ENCODE measurements around the gene ANKRD52.

The ANKRD52 gene

DNA sequence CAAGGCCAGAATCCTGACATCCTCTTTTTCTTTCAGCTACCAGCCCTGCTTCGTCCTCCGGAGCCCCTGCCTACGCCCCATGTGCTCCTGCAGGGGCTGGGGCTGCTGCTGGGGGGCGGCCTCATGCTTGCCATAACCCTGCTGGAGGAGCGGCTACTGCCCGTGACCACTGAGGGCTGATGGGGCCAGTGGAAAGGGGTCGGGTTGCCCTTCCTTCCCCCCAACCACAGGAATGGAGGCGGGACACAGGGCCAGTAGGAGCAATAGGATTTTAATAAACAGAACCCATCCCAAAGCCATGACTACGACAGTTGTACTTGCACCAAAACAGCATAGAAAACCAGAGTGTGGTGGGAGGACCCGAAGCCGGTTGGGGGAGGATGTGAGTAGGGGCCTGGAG, 20.6 kb downstream of the ANKRD52 start:
- DNase-seq: no peak

DNA sequence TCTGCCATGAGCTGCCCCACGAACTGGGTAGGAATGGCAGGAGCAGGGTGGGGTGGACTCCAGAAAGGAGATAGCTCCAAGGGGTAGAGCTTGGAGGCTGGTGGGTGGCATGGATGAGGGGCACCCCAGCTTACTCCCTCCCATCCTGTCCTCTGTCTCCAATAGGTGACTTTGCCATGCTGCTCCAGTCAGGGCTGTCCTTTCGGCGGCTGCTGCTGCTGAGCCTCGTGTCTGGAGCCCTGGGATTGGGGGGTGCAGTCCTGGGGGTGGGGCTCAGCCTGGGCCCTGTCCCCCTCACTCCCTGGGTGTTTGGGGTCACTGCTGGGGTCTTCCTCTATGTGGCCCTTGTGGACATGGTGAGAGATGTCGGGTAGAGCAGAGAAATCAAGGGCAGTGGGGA, 21.2 kb downstream of the ANKRD52 start:
- DNase-seq: no peak

DNA sequence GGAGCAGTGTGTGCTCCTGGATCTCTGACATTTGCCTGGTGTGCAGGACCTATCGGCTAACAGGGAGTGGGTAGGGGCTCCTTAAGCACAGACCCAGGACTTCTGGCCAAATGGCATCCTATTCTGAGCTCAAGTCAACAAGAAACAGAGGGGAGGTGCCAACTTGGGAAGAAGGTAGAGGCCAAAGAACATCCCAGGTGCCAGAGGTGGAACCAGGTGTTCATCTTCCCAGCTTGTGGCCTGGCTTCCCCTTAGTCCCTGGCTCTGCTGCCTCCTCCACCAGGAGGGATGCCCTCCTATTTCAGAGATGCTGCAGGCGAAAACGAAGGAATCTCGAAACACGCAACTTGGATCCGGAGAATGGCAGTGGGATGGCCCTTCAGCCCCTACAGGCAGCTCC, 22.1 kb downstream of the ANKRD52 start:
- no peak for DNase-seq

DNA sequence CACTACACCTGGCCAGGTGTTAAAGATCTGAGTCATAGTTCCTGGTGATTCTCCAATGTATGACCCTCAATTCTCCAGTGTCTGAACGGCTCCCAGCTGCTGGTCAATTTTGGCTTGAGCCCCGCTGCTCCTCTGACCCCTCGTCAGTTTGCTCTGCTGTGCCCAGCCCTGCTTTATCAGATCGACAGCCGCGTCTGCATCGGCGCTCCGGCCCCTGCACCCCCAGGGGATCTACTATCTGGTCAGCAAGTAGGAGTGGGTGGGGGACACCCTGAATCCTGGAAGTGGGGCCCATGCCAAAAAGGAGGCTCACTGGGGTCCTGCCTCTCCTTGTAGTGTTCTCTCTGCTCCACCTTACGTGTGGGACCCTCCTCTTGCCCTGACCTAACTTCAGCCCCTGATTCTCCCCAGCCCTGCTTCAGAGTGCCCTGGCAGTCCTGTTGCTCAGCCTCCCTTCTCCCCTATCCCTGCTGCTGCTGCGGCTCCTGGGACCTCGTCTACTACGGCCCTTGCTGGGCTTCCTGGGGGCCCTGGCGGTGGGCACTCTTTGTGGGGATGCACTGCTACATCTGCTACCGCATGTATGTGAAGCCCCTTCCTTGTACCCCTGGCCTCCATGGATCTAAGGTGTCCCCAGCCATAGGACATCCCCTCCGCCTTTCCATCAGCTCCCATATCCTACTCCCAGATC, 23.3 kb downstream of the ANKRD52 start:
- no peak for DNase-seq

DNA sequence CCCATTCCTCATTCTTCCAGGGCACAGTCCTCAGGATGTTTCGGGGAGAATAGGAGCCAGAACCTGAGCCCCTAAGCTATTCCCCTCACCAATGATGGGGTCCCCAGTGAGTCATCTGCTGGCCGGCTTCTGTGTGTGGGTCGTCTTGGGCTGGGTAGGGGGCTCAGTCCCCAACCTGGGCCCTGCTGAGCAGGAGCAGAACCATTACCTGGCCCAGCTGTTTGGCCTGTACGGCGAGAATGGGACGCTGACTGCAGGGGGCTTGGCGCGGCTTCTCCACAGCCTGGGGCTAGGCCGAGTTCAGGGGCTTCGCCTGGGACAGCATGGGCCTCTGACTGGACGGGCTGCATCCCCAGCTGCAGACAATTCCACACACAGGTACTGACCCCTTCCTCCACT, 27.0 kb downstream of the ANKRD52 start:
- DNase-seq: no peak

DNA sequence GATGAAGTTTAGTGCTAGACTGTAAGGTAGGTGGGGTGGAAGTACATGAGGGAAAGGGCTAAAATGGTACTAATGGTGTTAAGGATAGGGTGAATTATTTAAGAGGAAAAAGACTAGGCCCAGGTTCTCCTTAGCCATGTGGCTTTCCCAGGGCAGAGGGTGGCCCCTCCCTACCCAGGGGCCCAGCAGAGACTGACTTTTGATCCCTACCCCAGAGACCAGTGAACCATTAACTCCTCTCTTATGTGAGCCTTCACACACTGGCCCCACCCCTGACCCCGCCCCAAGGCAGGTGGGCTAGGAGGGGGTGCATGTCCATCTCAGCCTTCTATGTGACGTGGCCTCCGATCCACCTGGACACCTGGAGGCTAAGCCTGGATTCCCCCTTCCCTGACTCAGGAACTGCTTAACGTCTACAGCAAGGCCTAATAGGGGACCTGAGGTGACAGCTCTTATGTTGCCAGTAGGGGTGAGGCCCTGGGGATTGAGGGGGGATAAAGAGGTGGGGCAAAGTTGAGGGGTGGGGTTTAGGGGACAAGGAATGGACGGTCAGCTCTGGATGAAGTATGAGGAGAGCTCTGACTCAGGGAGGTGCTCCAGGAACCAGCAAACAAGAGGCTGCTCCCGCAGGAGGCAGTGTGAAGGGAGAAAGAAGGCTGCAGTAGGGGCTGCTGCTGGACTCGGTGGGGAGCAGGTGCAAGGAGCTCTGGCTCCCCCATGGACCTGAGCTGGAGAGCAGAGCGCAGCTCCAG, 27.6 kb downstream of the ANKRD52 start:
- DNase-seq: no peak

DNA sequence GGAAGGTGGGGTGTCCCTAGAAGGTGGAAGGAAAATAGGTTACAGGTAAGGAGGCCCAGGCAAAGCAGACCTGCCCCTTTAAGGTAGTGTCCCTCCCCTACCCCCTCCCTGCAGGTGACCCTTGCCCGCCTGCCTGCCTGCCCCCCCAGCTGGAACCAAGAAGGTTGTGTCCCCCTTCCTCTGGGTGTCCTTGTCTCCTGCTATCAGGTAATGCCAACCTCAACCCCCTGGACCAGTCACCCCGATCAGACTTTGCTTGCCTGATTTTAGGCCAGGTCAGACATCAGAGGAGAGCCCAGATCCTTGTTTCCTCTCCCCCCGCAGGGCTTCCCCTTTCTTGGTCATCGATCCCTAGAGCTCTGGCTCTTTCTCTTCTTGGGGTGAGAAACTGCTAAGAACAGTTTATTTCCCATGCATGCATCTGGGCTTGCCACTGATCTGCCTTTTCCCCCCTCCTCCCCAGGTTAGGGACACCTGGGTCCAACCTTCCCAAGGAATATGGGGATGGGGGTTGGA, 28.2 kb downstream of the ANKRD52 start, which contains the start of gene SLC39A5:
TSS of gene SLC39A5 (plus strand) at position 136 of the 516 bp plus-strand sequence. CDS start 1,224 bp downstream, outside the sequence.
- DNase-seq: no peak

DNA sequence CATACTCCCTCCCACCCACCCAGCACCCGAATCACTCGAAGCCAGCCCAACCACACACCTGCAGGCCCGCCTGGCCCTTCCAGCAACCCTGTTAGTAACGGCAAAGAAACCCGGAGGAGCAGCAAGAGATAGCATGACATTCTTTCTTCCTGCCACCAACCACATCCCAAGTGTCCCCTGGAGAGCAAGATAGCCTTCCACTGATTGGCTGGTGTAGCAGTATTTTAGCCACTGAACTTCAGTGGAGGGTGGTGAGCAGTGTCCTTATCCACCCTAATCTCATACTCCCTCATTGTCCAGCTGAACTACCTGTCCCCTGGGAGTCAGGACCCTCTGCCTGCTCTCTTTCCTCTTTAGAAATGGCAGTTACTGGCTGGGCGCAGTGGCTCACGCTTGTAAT, 29.1 kb downstream of the ANKRD52 start:
- no peak for DNase-seq

DNA sequence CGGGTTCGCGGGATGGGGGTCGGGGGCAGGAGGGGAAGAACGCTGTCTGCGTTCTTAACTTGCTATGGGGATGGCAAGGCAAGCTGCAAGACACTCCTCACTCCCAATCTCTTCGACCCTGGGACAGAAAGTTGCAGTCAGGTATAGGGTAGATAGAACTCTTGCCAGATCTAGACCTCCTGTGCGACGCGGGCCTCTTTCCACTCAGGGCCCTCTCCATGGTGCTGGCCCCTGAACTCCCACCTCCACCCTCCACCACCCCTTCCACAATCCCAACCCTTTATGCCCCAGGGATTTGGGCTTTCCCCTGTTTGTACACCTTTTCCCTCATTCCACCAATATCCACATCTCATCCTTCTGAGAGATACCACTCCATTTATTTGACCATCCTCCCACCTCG, 33.2 kb downstream of the ANKRD52 start:
- no peak for DNase-seq

DNA sequence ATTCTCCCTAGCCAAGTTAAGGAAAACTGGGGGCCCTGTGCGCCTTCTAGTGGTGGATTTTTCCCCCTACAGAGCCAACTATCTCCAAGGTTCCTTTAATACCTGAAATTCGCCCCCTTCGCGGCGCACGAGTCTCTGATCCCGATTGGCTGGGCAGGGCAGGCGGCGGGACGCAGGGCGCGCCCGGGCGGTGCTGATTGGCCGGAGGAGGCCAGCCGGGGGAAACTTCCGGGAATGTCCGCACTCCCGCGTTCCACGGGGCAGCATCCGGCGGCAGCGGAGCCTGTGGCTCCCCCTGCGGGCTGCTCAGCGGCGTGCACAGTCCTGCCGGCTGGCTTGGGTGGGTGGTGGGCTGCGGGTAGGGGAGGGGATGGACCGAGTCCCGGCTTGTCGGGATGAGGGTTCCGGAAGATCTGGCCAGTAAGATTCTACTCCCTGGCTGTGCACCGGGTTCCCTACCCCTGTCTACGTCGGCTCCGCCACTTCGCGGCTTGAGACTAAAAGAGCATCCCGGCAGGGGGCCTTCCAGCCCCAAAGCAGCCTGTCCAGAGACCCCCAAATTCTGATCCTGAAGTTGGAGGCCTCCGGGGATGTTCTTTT, 34.0 kb downstream of the ANKRD52 start, which contains the start of gene NABP2:
TSS of gene NABP2 (plus strand) at position 241 of the 600 bp plus-strand sequence. CDS start 515 bp downstream, outside the sequence.
- DNase-seq: peak; percentile 95

DNA sequence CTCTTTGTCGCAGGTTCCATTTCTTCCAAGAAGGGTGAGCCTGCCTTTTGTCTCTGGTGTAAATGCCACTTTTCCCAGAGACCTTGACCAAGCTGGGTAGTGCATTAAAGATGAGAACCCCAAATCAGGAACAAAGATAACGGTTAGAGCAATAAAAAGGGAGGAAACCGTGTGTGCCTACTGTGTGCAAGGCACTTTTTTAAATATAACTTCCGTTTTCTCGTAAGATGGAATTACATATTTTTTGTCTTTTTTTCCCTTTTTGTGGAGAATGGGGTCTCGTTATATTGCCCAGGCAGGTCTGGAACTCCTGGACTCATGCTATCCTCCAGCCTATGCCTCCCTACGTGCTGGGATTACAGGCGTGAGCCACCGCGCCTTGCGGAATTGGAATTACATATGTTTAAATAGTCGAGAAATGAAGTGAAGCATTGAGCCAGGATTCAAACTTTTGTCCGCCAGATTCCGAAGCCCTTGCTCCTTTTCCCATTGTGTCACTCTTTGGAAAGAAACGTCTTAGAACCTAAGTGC, 34.5 kb downstream of the ANKRD52 start:
- no peak for DNase-seq

DNA sequence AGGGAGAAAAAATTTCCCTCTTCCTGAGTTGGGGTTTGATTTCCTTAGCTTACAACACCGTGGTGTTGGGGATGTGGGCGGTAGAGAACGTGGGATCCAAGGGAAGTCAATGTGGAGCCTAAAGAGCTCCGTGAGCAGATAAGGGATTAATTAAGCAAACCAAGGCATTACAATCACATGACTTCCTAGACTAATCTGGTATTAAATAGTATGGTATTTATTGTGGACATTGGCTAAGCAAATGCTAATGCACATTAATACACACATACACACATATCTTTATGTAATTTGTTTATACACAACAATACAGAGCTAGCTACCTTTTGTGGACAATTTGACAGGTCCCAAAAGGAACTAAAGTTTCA, 35.7 kb downstream of the ANKRD52 start:
- no peak for DNase-seq

DNA sequence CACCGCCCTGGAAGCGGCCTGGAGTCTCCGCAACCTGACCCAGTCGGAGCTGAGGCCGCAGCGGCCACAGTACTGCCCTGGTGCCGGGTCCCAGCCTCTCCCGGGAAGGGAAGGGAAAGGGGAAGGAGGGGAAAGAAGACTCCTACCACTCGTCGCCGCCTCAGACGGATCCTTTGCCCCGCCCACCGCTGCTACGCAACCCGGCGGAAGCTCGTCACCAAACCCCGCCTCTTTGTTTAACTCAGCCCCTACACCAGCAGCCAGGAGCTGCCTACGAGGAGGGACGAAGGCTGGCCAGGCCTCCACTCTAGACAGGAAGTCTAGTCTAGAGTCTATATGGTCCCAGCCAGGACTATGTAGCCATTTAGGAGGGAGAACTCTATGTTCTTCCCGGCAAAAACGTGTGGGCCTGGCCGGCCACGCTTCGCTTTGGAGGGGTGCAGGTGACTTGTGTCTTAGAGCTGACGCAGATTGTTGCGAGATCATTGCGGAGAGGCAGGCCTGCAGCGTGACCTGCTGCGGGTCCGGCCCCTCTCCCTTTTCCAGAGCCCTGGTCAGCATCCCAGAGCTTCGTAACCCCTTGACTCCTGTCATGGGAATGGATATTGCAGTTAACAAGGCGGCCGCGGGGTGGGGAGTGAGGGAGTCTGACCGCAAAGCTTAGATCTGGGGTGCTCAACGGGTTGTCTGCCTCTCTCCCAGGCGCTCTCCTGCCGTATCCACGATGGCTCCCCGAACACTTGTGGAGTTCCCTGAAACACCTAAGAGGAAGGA, 36.2 kb downstream of the ANKRD52 start, which contains the start of gene RNF41:
TSS of gene RNF41 (minus strand) at position 166 of the 774 bp plus-strand sequence. CDS start 7,875 bp downstream, outside the sequence.
- DNase-seq: peak; percentile 95

DNA sequence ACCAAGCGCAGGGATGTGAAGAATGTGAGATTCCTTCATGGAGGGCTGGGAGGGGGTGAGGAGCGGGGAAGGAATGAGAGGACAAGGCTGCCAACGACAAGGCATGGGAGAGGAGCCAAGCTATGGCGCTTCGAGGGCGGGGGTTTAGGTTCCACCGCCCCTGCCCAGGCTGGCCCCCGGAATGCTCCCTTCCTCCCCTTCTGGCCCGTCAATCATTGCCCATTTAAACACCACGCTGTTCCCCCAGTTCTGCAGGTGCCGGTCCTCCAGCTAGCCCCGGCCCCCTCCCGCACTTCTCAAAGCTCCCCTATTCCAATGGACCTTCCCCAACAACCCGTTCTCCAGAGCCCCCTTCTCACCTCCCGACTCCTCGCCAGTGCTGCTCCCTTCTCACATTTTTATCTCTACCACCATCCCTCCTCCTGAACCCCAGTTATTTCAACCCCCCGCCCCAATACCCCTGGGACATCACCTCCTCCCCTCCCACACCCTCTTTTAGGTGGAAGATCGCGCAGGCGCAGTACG, 36.9 kb downstream of the ANKRD52 start:
- peak; percentile 86 for DNase-seq

DNA sequence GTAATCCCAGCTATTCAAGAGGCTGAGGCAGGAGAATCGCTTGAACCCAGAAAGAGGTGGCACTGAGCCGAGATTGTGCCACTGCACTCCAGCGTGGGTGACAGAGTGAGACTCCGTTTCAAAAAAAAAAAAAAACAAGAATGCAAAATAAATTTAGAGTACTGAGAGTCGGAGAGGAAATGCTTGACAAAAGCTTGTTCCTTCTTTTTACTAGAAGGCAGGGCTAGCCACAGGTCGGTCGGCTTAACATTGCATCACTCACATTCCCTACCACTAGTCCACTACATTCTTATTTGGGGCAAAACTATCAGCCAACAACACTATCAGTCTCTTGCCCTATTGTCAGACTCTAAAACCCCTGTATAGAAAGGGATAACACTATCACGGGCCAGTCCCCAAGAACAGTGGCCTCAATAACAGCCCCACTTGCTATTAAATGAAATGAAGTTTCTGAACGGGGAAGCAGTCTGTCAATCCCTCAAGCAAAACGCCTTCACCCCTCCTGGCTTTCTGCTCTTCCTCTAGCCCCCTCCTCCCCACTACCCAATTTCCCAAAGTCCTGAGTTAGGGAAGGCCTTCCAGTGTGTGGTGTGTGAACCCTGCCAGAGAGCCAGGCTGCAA, 37.5 kb downstream of the ANKRD52 start:
- DNase-seq: no peak

DNA sequence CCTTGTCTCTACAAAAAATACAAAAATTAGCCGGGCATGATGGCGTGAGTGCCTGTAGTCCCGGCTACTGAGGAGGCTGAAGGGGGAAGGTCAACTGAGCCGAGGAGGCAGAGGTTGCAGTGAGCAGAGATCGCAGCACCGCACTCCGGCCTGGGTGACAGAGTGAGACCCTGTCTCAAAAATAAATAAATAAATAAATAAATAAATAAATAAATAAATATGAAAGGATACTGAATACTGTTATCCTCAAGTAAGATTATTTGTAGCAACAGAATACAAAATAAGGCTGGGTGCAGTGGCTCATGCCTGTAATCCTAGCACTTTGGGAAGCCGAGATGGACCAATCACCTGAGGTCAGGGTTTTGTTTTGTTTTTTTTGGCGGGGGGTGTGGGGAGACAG, 38.3 kb downstream of the ANKRD52 start:
- no peak for DNase-seq

DNA sequence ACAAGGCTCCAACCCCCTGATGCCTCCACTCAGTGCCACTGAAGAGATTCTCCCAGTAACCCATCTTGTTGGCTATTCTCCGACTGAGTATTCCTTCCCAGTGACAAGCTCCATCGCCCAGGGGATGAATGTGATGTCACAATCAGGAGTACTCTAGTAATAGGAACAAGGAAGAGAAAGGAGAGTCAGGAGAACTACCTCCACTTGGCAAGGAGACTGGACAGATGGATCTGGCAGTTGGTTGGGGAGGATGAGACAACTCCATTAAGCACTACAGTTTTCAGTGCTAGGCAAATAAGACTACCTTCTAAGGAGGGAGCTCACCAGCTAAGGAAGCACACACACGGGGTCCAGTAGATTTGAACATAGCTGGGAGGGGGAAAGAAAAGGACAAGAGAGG, 41.7 kb downstream of the ANKRD52 start:
- no peak for DNase-seq

DNA sequence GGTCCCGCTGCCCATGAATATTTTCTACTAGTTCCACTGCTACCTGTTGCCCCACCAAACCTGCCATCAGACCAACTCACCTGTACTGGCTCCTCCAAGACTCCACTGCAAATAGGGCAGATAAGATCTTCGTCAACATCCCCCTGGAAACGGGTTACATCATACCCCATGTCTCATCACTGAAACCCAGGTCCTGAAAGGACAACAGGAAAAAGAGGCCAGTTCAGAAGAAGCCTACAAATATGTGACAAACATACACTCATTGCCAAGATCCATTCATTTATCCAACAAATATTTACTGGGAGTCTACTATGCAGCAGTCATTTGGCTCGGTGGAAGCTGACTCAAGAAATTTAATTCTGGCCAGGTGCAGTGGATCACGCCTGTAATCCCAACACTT, 44.3 kb downstream of the ANKRD52 start:
- DNase-seq: no peak

DNA sequence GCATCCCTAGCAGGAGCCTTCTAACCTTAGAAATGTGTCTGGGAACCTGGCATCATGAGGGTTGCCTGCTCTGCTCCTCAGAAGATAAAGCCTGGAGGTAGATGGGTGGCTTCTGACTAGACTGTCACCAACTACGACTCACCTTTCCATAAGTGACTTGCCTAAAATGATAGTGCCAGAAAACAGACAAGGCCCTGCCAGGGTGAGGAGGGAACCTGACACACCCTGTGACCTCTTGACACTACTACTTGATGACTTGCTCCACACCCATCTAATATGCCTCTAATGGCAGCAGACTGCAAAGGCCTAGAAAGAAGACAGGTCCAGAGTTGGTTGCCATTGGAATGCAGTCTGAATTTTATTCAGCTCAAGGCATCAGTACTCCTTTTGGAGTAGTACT, 45.8 kb downstream of the ANKRD52 start:
- DNase-seq: no peak

DNA sequence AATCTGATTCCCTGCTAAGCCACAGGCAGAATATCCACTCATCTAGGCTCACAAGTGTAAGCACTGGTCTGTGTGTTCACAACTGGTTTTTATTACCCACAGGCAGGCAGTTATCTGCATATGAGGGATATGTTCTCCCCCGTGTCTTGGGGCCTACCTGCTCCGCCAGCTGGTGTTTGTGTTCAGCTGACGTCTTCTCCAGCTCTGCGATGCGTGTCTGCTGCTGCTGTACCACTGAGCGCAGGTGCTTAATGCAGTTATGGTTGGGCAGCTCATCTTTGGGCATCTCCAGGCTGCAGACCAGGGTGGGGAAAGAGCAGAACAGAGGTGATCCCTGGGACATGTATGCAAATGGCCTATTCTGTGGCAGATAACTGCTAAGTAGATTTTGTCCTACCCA, 50.2 kb downstream of the ANKRD52 start:
- DNase-seq: peak; percentile 25

DNA sequence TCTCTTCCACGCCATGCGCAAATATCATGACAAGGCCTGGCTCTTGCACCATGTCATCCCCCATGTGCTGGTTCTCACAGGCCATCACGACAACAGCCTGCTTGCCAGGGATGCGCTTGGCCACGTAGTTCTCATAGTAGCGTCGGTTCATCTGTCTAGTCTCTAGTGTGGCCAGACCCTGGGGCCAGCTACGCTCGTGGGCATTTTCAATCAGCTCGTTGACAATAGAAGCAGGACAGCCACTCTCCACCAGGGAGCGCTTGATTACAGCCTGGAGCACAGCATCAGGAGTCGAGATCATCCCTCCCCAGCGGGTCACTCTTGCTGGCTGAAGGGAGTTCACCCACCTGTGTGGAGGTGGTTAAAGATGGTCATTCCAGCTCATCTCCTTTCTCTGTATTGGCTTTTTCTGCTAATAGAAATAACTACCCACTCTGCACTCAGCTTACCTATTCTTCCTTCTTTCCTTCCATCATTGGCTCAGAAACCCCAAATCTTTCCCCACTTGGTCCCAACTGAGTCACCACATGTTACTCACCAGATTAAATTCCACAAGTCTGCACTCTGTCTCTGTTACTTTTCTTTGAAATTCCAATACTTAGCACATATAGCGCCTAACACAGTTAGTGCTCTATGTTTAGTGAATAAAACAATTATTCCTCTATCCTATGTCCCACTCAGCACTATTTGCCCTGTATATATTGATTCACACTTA, 51.6 kb downstream of the ANKRD52 start:
- no peak for DNase-seq
